Measurements from ENCODE around the gene TXN2. TPM values are rescaled to one million over a fixed set of nuclear protein-coding genes. Genes with fewer than 3 reads are reported as not detected.

The TXN2 gene
- total RNA-seq, 2 experiments from 2014 or later: 26.4 to 26.5 TPM

GRCh38 chr22:36443198-36443770, 38.2 kb downstream of the TXN2 start:
- Histone ChIP-seq H3K27ac (ENCODE audit: low read depth in 1 of 2, low read length in 2 of 2) (no peak overlapping the region), H3K9me3 (ENCODE audit: control insufficient read depth in 1 of 2, insufficient read depth in 1 of 2, low read length in 2 of 2) (no peaks in the 10 kb centered on the region), H3K36me3 (ENCODE audit: insufficient read depth, low read length) (no peaks in the 10 kb centered on the region), H3K4me3 (ENCODE audit: low read length) (no peak overlapping the region), H3K27me3 (ENCODE audit: control insufficient read depth in 1 of 2, insufficient read depth in 2 of 2, low read length in 2 of 2) (no peaks in the 10 kb centered on the region), H3K4me1 (ENCODE audit: insufficient read depth, low read length) (peaks cover 30% of the 10 kb centered on the region)
- Mint-ChIP-seq H3K4me3 (no peak overlapping the region), H3K27ac (no peak overlapping the region), H3K9me3 (no peaks in the 10 kb centered on the region), H3K4me1 (ENCODE audit: low read depth) (peaks cover 32% of the 10 kb centered on the region), H3K27me3 (no peaks in the 10 kb centered on the region), H3K36me3 (ENCODE audit: low read depth) (no peaks in the 10 kb centered on the region)
- DNase-seq (no peak), ATAC-seq (ENCODE audit: poor library complexity) (no peak)
- ChIA-PET CTCF (no interaction called here), POLR2A (interaction anchor here (1.4 to 1.9 kb wide), 2 partner anchors 8 to 20 kb away, joined by 4 read pairs; no protein-coding TSS in a partner anchor)
- intact Hi-C loops (cut with DNase I, micrococcal nuclease): no loop called here
- TF ChIP-seq CTCF (IDR thresholded peaks at IDR 0.05): no peak

- H3K27me3 ChIP-seq (ENCODE audit: control insufficient read depth in 1 of 2, insufficient read depth in 2 of 2, low read length in 2 of 2): no peaks in the 10 kb centered on the region
- Mint-ChIP-seq H3K4me3 (no peak overlapping the region), H3K4me1 (ENCODE audit: low read depth) (peaks cover 30% of the 10 kb centered on the region), H3K27me3 (no peaks in the 10 kb centered on the region), H3K9me3 (no peaks in the 10 kb centered on the region), H3K36me3 (ENCODE audit: low read depth) (no peaks in the 10 kb centered on the region), H3K27ac (no peak overlapping the region)
- ChIA-PET POLR2A (interaction anchor here (1.4 to 1.9 kb wide), 2 partner anchors 9 to 19 kb away, joined by 4 read pairs; no protein-coding TSS in a partner anchor), CTCF (no interaction called here)
- intact Hi-C loops (cut with DNase I, micrococcal nuclease): no loop called here
- H3K9me3 ChIP-seq (ENCODE audit: control insufficient read depth in 1 of 2, insufficient read depth in 1 of 2, low read length in 2 of 2): no peaks in the 10 kb centered on the region
- H3K36me3 ChIP-seq (ENCODE audit: insufficient read depth, low read length): no peaks in the 10 kb centered on the region
- no peak for DNase-seq
- H3K4me3 ChIP-seq (ENCODE audit: low read length): no peak overlapping the region
- no peak overlapping the region for H3K27ac ChIP-seq (ENCODE audit: low read depth in 1 of 2, low read length in 2 of 2)
- no peak for TF ChIP-seq CTCF (IDR thresholded peaks at IDR 0.05)
- ATAC-seq (ENCODE audit: poor library complexity): no peak
- H3K4me1 ChIP-seq (ENCODE audit: insufficient read depth, low read length): peaks cover 27% of the 10 kb centered on the region
These were observed 38.8 kb downstream of the TXN2 start for GRCh38 chr22:36442506-36443197.

- Histone ChIP-seq H3K4me3 (ENCODE audit: low read length) (no peak overlapping the region), H3K27me3 (ENCODE audit: control insufficient read depth in 1 of 2, insufficient read depth in 2 of 2, low read length in 2 of 2) (no peaks in the 10 kb centered on the region), H3K4me1 (ENCODE audit: insufficient read depth, low read length) (peaks cover 35% of the 10 kb centered on the region), H3K36me3 (ENCODE audit: insufficient read depth, low read length) (no peaks in the 10 kb centered on the region), H3K9me3 (ENCODE audit: control insufficient read depth in 1 of 2, insufficient read depth in 1 of 2, low read length in 2 of 2) (no peaks in the 10 kb centered on the region), H3K27ac (ENCODE audit: low read depth in 1 of 2, low read length in 2 of 2) (no peak overlapping the region)
- POLR2A ChIA-PET: no interaction called here
- Mint-ChIP-seq H3K4me3 (no peak overlapping the region), H3K9me3 (no peaks in the 10 kb centered on the region), H3K36me3 (ENCODE audit: low read depth) (no peaks in the 10 kb centered on the region), H3K27ac (no peak overlapping the region), H3K4me1 (ENCODE audit: low read depth) (peaks cover 39% of the 10 kb centered on the region), H3K27me3 (no peaks in the 10 kb centered on the region)
- CTCF ChIA-PET: no interaction called here
- TF ChIP-seq CTCF (IDR thresholded peaks at IDR 0.05): no peak
- intact Hi-C loops (cut with DNase I, micrococcal nuclease): no loop called here
- ATAC-seq (ENCODE audit: poor library complexity): no peak
- no peak for DNase-seq
These were observed 40.9 kb downstream of the TXN2 start for GRCh38 chr22:36440429-36441002.

Data from CD4-positive, alpha-beta T cell (primary cell).